Subcutaneous adipose tissue (tissue), 4 donors: ENCODE results near the gene SLCO1B1. TPM values are rescaled to one million over a fixed set of nuclear protein-coding genes. Genes with fewer than 3 reads are reported as not detected.

Experiments used
- total RNA-seq, 4 donors: library from RNA; depleted of rRNA; stranded (reverse); fragments of >200 nt; gene quantifications; one replicate each; pipeline ENCODE4 v1.1.0, GENCODE V29; 2016
- TF ChIP-seq, protein P1 (sequence below): fragments of 450-650 bp; IDR thresholded peaks from one replicate; pipeline ENCODE4 v1.5.1; 2016; ENCODE audit warnings: low read depth, mild to moderate bottlenecking, control low read depth, antibody characterized with exemption, moderate library complexity

Gene SLCO1B1
- total RNA-seq, 4 donors from 2014 or later: not detected

- TF ChIP-seq, protein P1, sequence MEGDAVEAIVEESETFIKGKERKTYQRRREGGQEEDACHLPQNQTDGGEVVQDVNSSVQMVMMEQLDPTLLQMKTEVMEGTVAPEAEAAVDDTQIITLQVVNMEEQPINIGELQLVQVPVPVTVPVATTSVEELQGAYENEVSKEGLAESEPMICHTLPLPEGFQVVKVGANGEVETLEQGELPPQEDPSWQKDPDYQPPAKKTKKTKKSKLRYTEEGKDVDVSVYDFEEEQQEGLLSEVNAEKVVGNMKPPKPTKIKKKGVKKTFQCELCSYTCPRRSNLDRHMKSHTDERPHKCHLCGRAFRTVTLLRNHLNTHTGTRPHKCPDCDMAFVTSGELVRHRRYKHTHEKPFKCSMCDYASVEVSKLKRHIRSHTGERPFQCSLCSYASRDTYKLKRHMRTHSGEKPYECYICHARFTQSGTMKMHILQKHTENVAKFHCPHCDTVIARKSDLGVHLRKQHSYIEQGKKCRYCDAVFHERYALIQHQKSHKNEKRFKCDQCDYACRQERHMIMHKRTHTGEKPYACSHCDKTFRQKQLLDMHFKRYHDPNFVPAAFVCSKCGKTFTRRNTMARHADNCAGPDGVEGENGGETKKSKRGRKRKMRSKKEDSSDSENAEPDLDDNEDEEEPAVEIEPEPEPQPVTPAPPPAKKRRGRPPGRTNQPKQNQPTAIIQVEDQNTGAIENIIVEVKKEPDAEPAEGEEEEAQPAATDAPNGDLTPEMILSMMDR: no peak
Measured at GRCh38 chr12:21138016-21138415, 7.0 kb downstream of the SLCO1B1 start.

- TF ChIP-seq, protein P1: no peak
Measured at GRCh38 chr12:21144309-21144708, 13.3 kb downstream of the SLCO1B1 start.

DNA sequence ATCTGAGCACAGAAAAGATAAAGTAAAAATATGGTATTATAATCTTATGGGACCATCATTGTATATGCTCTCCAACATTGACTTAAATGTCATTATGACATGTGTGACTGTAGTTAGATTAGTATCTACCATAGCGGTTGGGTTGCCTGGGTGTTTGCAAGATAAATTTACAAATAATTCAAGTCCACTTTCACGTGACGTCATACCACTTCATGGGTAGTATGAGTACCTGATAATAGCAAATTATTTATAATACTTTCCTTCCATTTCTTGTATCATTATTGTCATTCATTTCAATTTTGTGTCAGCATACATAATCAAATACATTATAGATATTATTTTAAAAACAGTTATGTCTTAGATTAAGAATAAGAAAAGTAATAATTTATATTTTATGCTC lies 20.2 kb downstream of the SLCO1B1 start:
- TF ChIP-seq, protein P1: no peak

GRCh38 chr12:21155522-21156351 lies 24.7 kb downstream of the SLCO1B1 start:
- TF ChIP-seq, protein P1: no peak

GRCh38 chr12:21165048-21165447 lies 34.1 kb downstream of the SLCO1B1 start:
- TF ChIP-seq, protein P1: no peak

DNA sequence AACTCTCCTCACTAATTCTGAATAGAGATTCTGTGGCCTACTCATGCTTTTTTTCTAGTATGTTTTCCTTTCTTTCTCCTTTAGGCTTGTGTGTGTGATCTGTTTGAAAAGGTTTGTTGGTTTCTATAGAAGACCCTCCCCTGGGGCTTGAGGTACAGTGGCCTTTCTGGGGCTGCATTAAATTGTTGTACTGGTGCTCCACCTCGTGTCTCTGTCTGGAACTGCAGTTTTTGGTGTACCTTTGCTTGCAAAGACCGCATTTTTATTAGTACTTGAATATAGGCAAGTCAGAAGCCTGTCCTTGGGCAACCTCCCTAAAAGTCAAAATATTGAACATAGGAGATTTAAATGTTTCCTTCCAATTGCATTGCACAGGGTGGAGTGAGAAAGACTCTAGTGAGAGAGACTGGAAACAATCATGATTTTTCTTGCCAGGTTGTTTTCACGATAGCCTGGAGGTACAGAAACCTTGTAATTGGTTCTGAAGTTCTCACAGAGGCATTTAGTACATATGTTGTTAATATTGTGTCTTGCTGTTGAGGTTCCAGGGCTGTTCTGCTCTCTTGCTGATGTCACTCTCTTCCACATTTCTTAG lies 39.0 kb downstream of the SLCO1B1 start:
- TF ChIP-seq, protein P1: no peak

GRCh38 chr12:21172079-21172478 lies 41.1 kb downstream of the SLCO1B1 start:
- TF ChIP-seq, protein P1: no peak
